ENCODE results near the gene FBXL7. TPM values are rescaled to one million over a fixed set of nuclear protein-coding genes. Genes with fewer than 3 reads are reported as not detected.

FBXL7 gene
- total and polyA plus RNA-seq, 5 donors, result 10.2 to 22.2 (median 17.9) TPM

DNA sequence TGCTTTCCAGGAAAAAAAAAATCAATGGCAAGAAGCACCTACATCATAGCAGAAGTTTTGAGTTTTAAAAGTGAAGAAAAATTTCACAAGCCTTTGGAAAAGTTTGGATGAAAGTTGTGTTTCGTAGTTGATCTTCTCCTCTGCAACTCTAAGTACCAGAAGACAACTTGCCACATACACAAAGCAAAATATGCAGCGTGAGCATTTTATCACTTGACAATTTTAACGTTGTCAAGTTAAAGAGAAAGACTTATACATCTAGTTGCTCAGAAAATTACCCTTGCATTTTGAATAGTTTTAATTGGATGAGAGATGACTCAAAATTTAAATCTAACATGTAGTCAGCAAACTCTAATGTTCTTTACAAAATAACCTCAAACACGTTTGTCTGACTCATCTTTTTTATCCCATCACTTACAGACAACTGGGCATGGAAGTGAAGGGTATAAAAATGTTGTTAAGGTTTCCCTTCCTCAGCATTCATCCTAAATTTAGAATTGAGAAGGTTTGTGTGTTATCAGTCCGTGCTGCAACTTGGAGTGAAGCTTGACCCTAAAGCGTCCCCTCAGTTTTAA is 466.2 kb downstream of the FBXL7 start:
- H3K9me3 ChIP-seq (ENCODE audit: control insufficient read depth, low read length), result no peaks in the 10 kb centered on the region
- H3K27me3 ChIP-seq (ENCODE audit: control insufficient read depth, insufficient read depth), result no peaks in the 10 kb centered on the region
- no peak overlapping the region for H3K4me3 ChIP-seq (ENCODE audit: low read length)
- DNase-seq (no peak), ATAC-seq (no peak)
- no peak overlapping the region for H3K27ac ChIP-seq (ENCODE audit: low read length)
- H3K4me1 ChIP-seq (ENCODE audit: control insufficient read depth, insufficient read depth, low read length), result no peaks in the 10 kb centered on the region
- WGBS, result 48% methylated on average over 6 of the region's 6 CpGs
- intact Hi-C loops (cut with DNase I), result no loop called here

GRCh38 chr5:15966651-15967050 is 466.7 kb downstream of the FBXL7 start:
- no peak for DNase-seq

GRCh38 chr5:15968993-15969392 is 469.0 kb downstream of the FBXL7 start:
- H3K27ac ChIP-seq (ENCODE audit: low read length), result no peak overlapping the region
- WGBS, result 58% methylated on average over 4 of the region's 4 CpGs
- H3K4me3 ChIP-seq (ENCODE audit: low read length), result no peak overlapping the region
- no peaks in the 10 kb centered on the region for H3K4me1 ChIP-seq (ENCODE audit: control insufficient read depth, insufficient read depth, low read length)
- H3K9me3 ChIP-seq (ENCODE audit: control insufficient read depth, low read length), result no peaks in the 10 kb centered on the region
- ATAC-seq (peak in 1 of 2 donors; percentile 21), DNase-seq (no peak)
- H3K27me3 ChIP-seq (ENCODE audit: control insufficient read depth, insufficient read depth), result no peaks in the 10 kb centered on the region
- intact Hi-C loops (cut with DNase I), result no loop called here

More at GRCh38 chr5:15966651-15967050, 466.7 kb downstream of the FBXL7 start:
- no peaks in the 10 kb centered on the region for H3K4me1 ChIP-seq (ENCODE audit: control insufficient read depth, insufficient read depth, low read length)
- no peaks in the 10 kb centered on the region for H3K9me3 ChIP-seq (ENCODE audit: control insufficient read depth, low read length)
- H3K27me3 ChIP-seq (ENCODE audit: control insufficient read depth, insufficient read depth), result no peaks in the 10 kb centered on the region
- no peak overlapping the region for H3K27ac ChIP-seq (ENCODE audit: low read length)
- no peak for ATAC-seq
- no peak overlapping the region for H3K4me3 ChIP-seq (ENCODE audit: low read length)
- intact Hi-C loops (cut with DNase I), result no loop called here

GRCh38 chr5:15977851-15978250 is 477.9 kb downstream of the FBXL7 start:
- intact Hi-C loops (cut with DNase I), result no loop called here
- H3K27me3 ChIP-seq (ENCODE audit: control insufficient read depth, insufficient read depth), result no peaks in the 10 kb centered on the region
- no peaks in the 10 kb centered on the region for H3K4me1 ChIP-seq (ENCODE audit: control insufficient read depth, insufficient read depth, low read length)
- no peak overlapping the region for H3K27ac ChIP-seq (ENCODE audit: low read length)
- DNase-seq (no peak), ATAC-seq (no peak)
- H3K4me3 ChIP-seq (ENCODE audit: low read length), result no peak overlapping the region
- H3K9me3 ChIP-seq (ENCODE audit: control insufficient read depth, low read length), result no peaks in the 10 kb centered on the region
- WGBS, result 64% methylated on average over 4 of the region's 4 CpGs

GRCh38 chr5:15980835-15981234 is 480.9 kb downstream of the FBXL7 start:
- ATAC-seq (no peak), DNase-seq (no peak)
- Histone ChIP-seq H3K4me3 (ENCODE audit: low read length) (no peak overlapping the region), H3K27ac (ENCODE audit: low read length) (no peak overlapping the region), H3K27me3 (ENCODE audit: control insufficient read depth, insufficient read depth) (no peaks in the 10 kb centered on the region), H3K4me1 (ENCODE audit: control insufficient read depth, insufficient read depth, low read length) (no peaks in the 10 kb centered on the region), H3K9me3 (ENCODE audit: control insufficient read depth, low read length) (no peaks in the 10 kb centered on the region)
- intact Hi-C loops (cut with DNase I), result no loop called here
- 80% methylated on average over 2 of the region's 2 CpGs for WGBS

DNA sequence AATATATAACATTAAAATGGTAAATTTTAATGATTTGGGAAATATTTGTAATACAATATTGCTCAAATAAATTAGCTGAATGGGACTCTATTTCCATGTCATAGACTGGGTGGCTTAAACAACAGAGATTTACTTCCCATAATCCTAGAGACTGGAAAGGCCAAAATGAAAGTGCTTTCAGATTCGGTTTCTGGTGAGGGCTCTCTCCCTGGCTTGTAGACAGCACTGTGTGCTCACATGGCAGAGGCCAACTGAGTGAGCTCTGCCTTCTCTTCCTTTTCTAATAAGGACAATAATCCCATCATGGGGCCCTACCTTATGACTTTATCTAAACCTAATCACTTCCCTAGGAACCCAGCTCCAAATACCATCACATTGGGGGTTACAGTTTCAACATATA is 483.4 kb downstream of the FBXL7 start:
- ATAC-seq, result peak in 1 of 2 donors; percentile 21
- intact Hi-C loops (cut with DNase I), result no loop called here
- WGBS, result 55% methylated on average over 1 of the region's 1 CpG

More for the DNA sequence above, 483.4 kb downstream of the FBXL7 start:
- H3K9me3 ChIP-seq (ENCODE audit: control insufficient read depth, low read length), result no peaks in the 10 kb centered on the region
- no peaks in the 10 kb centered on the region for H3K4me1 ChIP-seq (ENCODE audit: control insufficient read depth, insufficient read depth, low read length)
- H3K27ac ChIP-seq (ENCODE audit: low read length), result no peak overlapping the region
- DNase-seq, result no peak
- no peaks in the 10 kb centered on the region for H3K27me3 ChIP-seq (ENCODE audit: control insufficient read depth, insufficient read depth)
- H3K4me3 ChIP-seq (ENCODE audit: low read length), result no peak overlapping the region

Small RNA genes within 50 kb of the gene (microRNA-seq; reads per million reads assigned to microRNA genes)
- 105 to 203 reads per million in 2 donors for gene MIR887

Measured in right cardiac atrium (tissue), 5 donors.